Suprapubic skin (tissue), 4 donors: Measurements from ENCODE around the gene PLXNA2.

Source experiments
- EP300 ChIP-seq: sonication (generic); formaldehyde crosslinking; IDR thresholded peaks from one replicate; pipeline ENCODE4 v1.6.1; 2017; ENCODE audit warnings: antibody characterized with exemption
- POLR2A ChIP-seq, 2 donors: fragments of 450-650 bp; IDR thresholded peaks; one replicate each; pipeline ENCODE4 v1.6.1; 2017; ENCODE audit warnings: antibody characterized with exemption in 2 of 2, mild to moderate bottlenecking in 2 of 2, moderate library complexity in 2 of 2
- POLR2AphosphoS5 ChIP-seq, 3 donors: sonication (generic); formaldehyde crosslinking; IDR thresholded peaks; one replicate each; pipeline ENCODE4 v1.6.1; 2017; ENCODE audit warnings: antibody characterized with exemption in 3 of 3
- TF ChIP-seq, protein P1 (sequence below), 2 donors: fragments of 200-600 bp in 1 of 2; fragments of 450-650 bp in 1 of 2; sonication (generic) in 1 of 2; IDR thresholded peaks; one replicate each; pipeline ENCODE4 v1.5.1; 2016 to 2019; ENCODE audit warnings: antibody characterized with exemption in 2 of 2, mild to moderate bottlenecking in 1 of 2, moderate library complexity in 1 of 2

DNA sequence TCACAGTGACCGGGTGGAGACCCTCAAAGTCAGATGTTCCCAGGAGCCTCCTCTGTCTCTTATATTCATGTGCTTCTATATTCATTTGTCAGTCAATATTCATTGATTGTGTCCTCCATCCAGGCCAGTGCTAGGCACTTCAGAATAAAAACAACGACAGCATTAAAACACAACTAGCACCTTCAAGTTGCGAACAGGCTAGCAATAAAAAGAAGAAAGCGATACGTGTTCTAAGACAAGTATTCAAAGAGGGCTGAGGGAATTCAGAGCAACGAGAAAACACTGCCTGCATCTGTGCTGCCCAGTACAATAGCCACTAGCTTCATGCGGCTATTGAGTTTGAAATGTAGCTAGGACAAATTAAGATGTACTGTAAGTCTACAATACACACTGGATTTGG is 138.0 kb downstream of the PLXNA2 start:
- TF ChIP-seq, protein P1, sequence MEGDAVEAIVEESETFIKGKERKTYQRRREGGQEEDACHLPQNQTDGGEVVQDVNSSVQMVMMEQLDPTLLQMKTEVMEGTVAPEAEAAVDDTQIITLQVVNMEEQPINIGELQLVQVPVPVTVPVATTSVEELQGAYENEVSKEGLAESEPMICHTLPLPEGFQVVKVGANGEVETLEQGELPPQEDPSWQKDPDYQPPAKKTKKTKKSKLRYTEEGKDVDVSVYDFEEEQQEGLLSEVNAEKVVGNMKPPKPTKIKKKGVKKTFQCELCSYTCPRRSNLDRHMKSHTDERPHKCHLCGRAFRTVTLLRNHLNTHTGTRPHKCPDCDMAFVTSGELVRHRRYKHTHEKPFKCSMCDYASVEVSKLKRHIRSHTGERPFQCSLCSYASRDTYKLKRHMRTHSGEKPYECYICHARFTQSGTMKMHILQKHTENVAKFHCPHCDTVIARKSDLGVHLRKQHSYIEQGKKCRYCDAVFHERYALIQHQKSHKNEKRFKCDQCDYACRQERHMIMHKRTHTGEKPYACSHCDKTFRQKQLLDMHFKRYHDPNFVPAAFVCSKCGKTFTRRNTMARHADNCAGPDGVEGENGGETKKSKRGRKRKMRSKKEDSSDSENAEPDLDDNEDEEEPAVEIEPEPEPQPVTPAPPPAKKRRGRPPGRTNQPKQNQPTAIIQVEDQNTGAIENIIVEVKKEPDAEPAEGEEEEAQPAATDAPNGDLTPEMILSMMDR (IDR thresholded peaks at IDR 0.05): no peak
- TF ChIP-seq POLR2AphosphoS5 (IDR thresholded peaks at IDR 0.05): no peak
- TF ChIP-seq POLR2A (IDR thresholded peaks at IDR 0.05): no peak
- TF ChIP-seq EP300: no peak
